Astrocyte (in vitro differentiated cells and primary cell): ENCODE results near the gene PALS1. TPM values are rescaled to one million over a fixed set of nuclear protein-coding genes. Genes with fewer than 3 reads are reported as not detected.
"Not testable (repeated sequence)": the region's sequence is repeated elsewhere in the genome, so short reads cannot be mapped to it uniquely, and the experiment has no call there.

Experiments used
- DNase-seq: peaks from one replicate; pipeline ENCODE4 v3.0.0-alpha.2; 2010; ENCODE audit warnings: low read depth
- FAIRE-seq: peaks from 2 replicates; lab custom pipeline; 2011; peaks lifted over from hg19 to GRCh38; lab: Jason Lieb, UNC
- H2AFZ ChIP-seq: 2 replicates; pipeline ENCODE4 v1.6.0; 2012; ENCODE audit warnings: low read depth, low read length, inconsistent platforms
- H3K27ac ChIP-seq: 2 replicates; pipeline ENCODE4 v1.5.1; 2011; ENCODE audit warnings: low read depth, low read length, inconsistent platforms
- H3K27me3 ChIP-seq: 2 replicates; pipeline ENCODE4 v1.6.0; 2011; ENCODE audit warnings: low read length, inconsistent platforms; ENCODE audit not compliant: insufficient read depth
- H3K36me3 ChIP-seq: 2 replicates; pipeline ENCODE4 v1.5.1; 2011; ENCODE audit warnings: low read length, inconsistent platforms; ENCODE audit not compliant: insufficient read depth
- H3K4me1 ChIP-seq: 2 replicates; pipeline ENCODE4 v1.5.1; 2011; ENCODE audit warnings: low read length, inconsistent platforms; ENCODE audit not compliant: insufficient read depth
- H3K4me2 ChIP-seq: 2 replicates; pipeline ENCODE4 v1.6.0; 2012; ENCODE audit warnings: low read length, inconsistent platforms
- H3K4me3 ChIP-seq: 2 replicates; pipeline ENCODE4 v1.5.1; 2011; ENCODE audit warnings: low read depth, mild to moderate bottlenecking, low read length, inconsistent platforms; ENCODE audit not compliant: insufficient read depth
- H3K79me2 ChIP-seq: 2 replicates; pipeline ENCODE4 v1.6.0; 2012; ENCODE audit warnings: mild to moderate bottlenecking, low read length, inconsistent platforms; ENCODE audit not compliant: insufficient read depth
- H3K9ac ChIP-seq: 2 replicates; pipeline ENCODE4 v1.6.0; 2012; ENCODE audit warnings: mild to moderate bottlenecking, low read length, inconsistent platforms
- H3K9me3 ChIP-seq: 2 replicates; pipeline ENCODE4 v1.5.1; 2012; ENCODE audit warnings: low read depth, mild to moderate bottlenecking, low read length, inconsistent platforms; ENCODE audit not compliant: insufficient read depth
- H4K20me1 ChIP-seq: 2 replicates; pipeline ENCODE4 v1.6.0; 2012; ENCODE audit warnings: low read length, inconsistent platforms; ENCODE audit not compliant: insufficient read depth
- H3K27ac Mint-ChIP-seq: one replicate; pipeline ENCODE4 v1.8.0; 2021; ENCODE audit warnings: mild to moderate bottlenecking, mixed read lengths; ENCODE audit not compliant: unreplicated experiment
- H3K27me3 Mint-ChIP-seq: one replicate; pipeline ENCODE4 v1.8.0; 2021; ENCODE audit warnings: low read depth, mixed read lengths; ENCODE audit not compliant: unreplicated experiment
- H3K36me3 Mint-ChIP-seq: one replicate; pipeline ENCODE4 v1.8.0; 2021; ENCODE audit warnings: low read depth, mixed read lengths; ENCODE audit not compliant: unreplicated experiment
- H3K4me1 Mint-ChIP-seq: one replicate; pipeline ENCODE4 v1.8.0; 2021; ENCODE audit warnings: low read depth, mixed read lengths; ENCODE audit not compliant: unreplicated experiment
- H3K4me3 Mint-ChIP-seq: one replicate; pipeline ENCODE4 v1.8.0; 2021; ENCODE audit warnings: mild to moderate bottlenecking, moderate library complexity, mixed read lengths; ENCODE audit not compliant: unreplicated experiment
- H3K9me3 Mint-ChIP-seq: one replicate; pipeline ENCODE4 v1.8.0; 2021; ENCODE audit warnings: mild to moderate bottlenecking, mixed read lengths; ENCODE audit not compliant: unreplicated experiment
- CTCF ChIP-seq: IDR thresholded peaks from 2 replicates; pipeline ENCODE4 v1.5.1; 2011; ENCODE audit warnings: low read depth, mild to moderate bottlenecking, inconsistent platforms, low read length, moderate library complexity; ENCODE audit not compliant: insufficient read depth
- EZH2 ChIP-seq: IDR thresholded peaks from 2 replicates; pipeline ENCODE4 v1.6.1; 2012; ENCODE audit warnings: mild to moderate bottlenecking, low read length, inconsistent platforms; ENCODE audit not compliant: insufficient read depth
- total RNA-seq: library from RNA; stranded (reverse); gene quantifications from 2 replicates; pipeline ENCODE4 v1.2.1, GENCODE V29; 2021

The PALS1 gene
- total RNA-seq, 1 donor from 2014 or later, result 46.0 TPM

GRCh38 chr14:67269298-67270060 is 28.2 kb downstream of the PALS1 start:
- no peaks in the 10 kb centered on the region for H3K27me3 ChIP-seq
- Mint-ChIP-seq H3K27me3 (no peaks in the 10 kb centered on the region), H3K9me3 (no peaks in the 10 kb centered on the region), H3K27ac (peak overlapping the region; percentile 87), H3K4me1 (peaks cover 38% of the 10 kb centered on the region), H3K4me3 (peak overlapping the region; percentile 62), H3K36me3 (peaks cover 8% of the 10 kb centered on the region)
- peaks cover 84% of the 10 kb centered on the region for H3K79me2 ChIP-seq
- no peaks in the 10 kb centered on the region for H3K36me3 ChIP-seq
- H3K9me3 ChIP-seq, result no peaks in the 10 kb centered on the region
- FAIRE-seq (peak; percentile 74), DNase-seq (peak; percentile 80)
- H3K27ac ChIP-seq, result peak overlapping the region; percentile 11
- peaks cover 70% of the 10 kb centered on the region for H4K20me1 ChIP-seq
- H3K9ac ChIP-seq, result peak overlapping the region; percentile 23
- no peak overlapping the region for H3K4me3 ChIP-seq
- peak overlapping the region; percentile 66 for H3K4me2 ChIP-seq
- peaks cover 21% of the 10 kb centered on the region for H3K4me1 ChIP-seq
- no peak overlapping the region for H2AFZ ChIP-seq
- no peak for TF ChIP-seq CTCF
- no peak for TF ChIP-seq EZH2

- peaks cover 38% of the 10 kb centered on the region for H3K4me1 Mint-ChIP-seq
- TF ChIP-seq EZH2 (no peak), CTCF (no peak)
- H3K27ac Mint-ChIP-seq, result peak overlapping the region; percentile 87
- no peaks in the 10 kb centered on the region for H3K9me3 Mint-ChIP-seq
- Histone ChIP-seq H3K9ac (peak overlapping the region; percentile 6), H3K27ac (peak overlapping the region; percentile 11), H3K9me3 (no peaks in the 10 kb centered on the region), H2AFZ (no peak overlapping the region), H3K79me2 (peaks cover 76% of the 10 kb centered on the region), H4K20me1 (peaks cover 62% of the 10 kb centered on the region), H3K36me3 (no peaks in the 10 kb centered on the region), H3K4me3 (no peak overlapping the region), H3K4me2 (peak overlapping the region; percentile 66), H3K27me3 (no peaks in the 10 kb centered on the region), H3K4me1 (peaks cover 21% of the 10 kb centered on the region)
- peak overlapping the region; percentile 62 for H3K4me3 Mint-ChIP-seq
- H3K36me3 Mint-ChIP-seq, result peaks cover 8% of the 10 kb centered on the region
- H3K27me3 Mint-ChIP-seq, result no peaks in the 10 kb centered on the region
- FAIRE-seq, result no peak
- peak; percentile 14 for DNase-seq
These were observed 29.0 kb downstream of the PALS1 start for GRCh38 chr14:67270145-67270753.

- no peak for FAIRE-seq
- peaks cover 73% of the 10 kb centered on the region for H3K79me2 ChIP-seq
- no peak overlapping the region for H2AFZ ChIP-seq
- Mint-ChIP-seq H3K4me3 (no peak overlapping the region), H3K36me3 (peaks cover 8% of the 10 kb centered on the region), H3K9me3 (peaks cover 1% of the 10 kb centered on the region), H3K27me3 (no peaks in the 10 kb centered on the region), H3K27ac (peak overlapping the region; percentile 87), H3K4me1 (peaks cover 38% of the 10 kb centered on the region)
- no peaks in the 10 kb centered on the region for H3K36me3 ChIP-seq
- no peak overlapping the region for H3K27ac ChIP-seq
- no peaks in the 10 kb centered on the region for H3K27me3 ChIP-seq
- no peak overlapping the region for H3K4me2 ChIP-seq
- peaks cover 21% of the 10 kb centered on the region for H3K4me1 ChIP-seq
- DNase-seq, result no peak
- H3K9me3 ChIP-seq, result no peaks in the 10 kb centered on the region
- H3K4me3 ChIP-seq, result no peak overlapping the region
- H3K9ac ChIP-seq, result no peak overlapping the region
- H4K20me1 ChIP-seq, result peaks cover 60% of the 10 kb centered on the region
- TF ChIP-seq EZH2 (no peak), CTCF (no peak)
These were observed 29.7 kb downstream of the PALS1 start for GRCh38 chr14:67270933-67271332.

- H3K9me3 ChIP-seq, H3K27ac ChIP-seq, H3K36me3 ChIP-seq, FAIRE-seq, H3K9ac ChIP-seq, H3K27me3 Mint-ChIP-seq, H3K4me2 ChIP-seq, H3K27ac Mint-ChIP-seq, DNase-seq, H3K36me3 Mint-ChIP-seq, H3K4me3 ChIP-seq, H2AFZ ChIP-seq, H3K9me3 Mint-ChIP-seq, H3K4me3 Mint-ChIP-seq, H3K27me3 ChIP-seq: not testable (repeated sequence)
- peaks cover 17% of the 10 kb centered on the region for H3K4me1 ChIP-seq
- peaks cover 65% of the 10 kb centered on the region for H4K20me1 ChIP-seq
- H3K79me2 ChIP-seq, result peaks cover 72% of the 10 kb centered on the region
- H3K4me1 Mint-ChIP-seq, result peaks cover 39% of the 10 kb centered on the region
These were observed 32.0 kb downstream of the PALS1 start for GRCh38 chr14:67273281-67273680.
